NT2/D1 (cell line): ENCODE results near the gene CCSER1.

Experiments
- YY1 ChIP-seq: IDR thresholded peaks from 2 replicates; pipeline ENCODE4 v1.6.1; 2011; ENCODE audit not compliant: insufficient read length, insufficient read depth
- ZNF274 ChIP-seq: IDR thresholded peaks from 2 replicates; pipeline ENCODE4 v1.6.1; 2011; ENCODE audit warnings: mild to moderate bottlenecking, low read depth, low read length

DNA sequence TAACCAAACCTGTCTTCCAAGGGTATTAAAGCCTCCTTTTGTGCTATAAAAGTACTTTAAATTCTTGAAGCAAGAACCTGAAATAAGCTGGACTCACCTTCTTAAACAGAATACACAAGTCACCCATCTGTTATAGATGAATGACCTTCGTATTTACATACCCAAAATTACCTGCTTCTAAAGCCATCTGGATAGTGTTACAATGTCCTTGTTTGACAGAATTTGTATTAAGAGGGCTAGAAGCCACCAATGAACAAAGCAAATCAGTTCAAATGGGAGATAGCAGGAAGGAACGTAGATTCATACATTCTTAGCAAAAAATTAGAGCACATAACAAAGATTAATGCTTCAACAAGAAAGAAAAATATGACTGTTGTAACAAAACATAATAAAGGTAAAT lies 33.7 kb upstream of the CCSER1 start:
- TF ChIP-seq YY1, result no peak
- no peak for TF ChIP-seq ZNF274
